GM19238 (cell line): ENCODE data around the gene RBPJL.

Experiments used
- DNase-seq: peaks from one replicate; pipeline ENCODE4 v3.0.0; 2011; ENCODE audit warnings: low spot score; ENCODE audit not compliant: insufficient read length

The RBPJL gene

DNA sequence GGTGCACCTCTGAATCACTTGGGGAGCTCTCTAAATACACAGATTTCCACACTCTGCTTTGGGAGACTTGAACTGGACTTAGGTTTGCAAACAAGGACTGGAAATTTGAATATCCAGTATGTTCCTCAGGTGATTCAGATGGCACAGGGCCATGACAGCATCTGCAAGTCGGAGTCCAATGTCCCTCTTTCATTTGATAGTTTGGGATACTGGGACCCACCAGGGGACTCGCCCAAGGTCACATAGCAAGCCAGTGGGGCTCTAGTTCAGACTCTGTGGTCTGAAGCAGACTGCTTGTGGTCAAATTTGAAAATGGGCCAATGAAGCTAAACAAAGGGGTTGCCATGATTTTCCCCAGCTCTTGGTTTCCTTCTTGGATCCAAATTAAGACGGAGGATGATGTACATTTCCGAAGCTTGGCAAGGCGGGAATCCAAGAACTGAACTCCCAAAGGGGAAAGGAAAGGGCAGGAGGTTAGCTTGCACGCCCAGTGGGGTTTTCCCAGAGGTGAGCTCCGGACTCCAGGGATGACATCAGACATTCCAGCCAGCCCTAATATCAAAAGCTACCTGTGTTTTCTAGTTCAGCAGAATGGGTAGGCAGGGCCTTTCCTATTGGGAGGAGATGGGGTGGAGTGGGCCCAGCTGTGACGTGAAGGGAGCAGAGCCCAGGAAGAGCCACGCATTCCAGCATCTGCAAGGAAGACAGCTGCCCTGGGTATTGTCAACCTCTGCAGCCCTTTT, 52.9 kb downstream of the RBPJL start:
- DNase-seq, result no peak

DNA sequence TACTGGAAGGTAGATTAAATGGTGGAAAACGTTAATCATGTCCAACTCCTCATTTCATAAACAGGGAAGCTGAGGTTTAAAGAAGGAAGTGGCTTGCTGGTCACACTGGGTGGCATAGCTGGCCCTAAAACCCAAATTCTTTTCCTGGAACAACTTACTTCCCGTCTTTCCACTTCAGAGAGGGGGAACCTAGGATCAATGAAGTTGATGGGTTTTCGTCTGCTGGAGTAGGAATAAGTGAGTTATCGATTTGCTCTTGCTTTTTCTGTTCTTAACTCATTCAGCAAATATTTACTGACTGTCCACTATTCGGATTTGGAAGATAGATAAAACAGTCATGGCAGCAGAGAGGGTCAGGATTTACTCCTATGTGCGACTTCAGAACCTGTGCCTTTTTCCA, 55.2 kb downstream of the RBPJL start:
- no peak for DNase-seq

DNA sequence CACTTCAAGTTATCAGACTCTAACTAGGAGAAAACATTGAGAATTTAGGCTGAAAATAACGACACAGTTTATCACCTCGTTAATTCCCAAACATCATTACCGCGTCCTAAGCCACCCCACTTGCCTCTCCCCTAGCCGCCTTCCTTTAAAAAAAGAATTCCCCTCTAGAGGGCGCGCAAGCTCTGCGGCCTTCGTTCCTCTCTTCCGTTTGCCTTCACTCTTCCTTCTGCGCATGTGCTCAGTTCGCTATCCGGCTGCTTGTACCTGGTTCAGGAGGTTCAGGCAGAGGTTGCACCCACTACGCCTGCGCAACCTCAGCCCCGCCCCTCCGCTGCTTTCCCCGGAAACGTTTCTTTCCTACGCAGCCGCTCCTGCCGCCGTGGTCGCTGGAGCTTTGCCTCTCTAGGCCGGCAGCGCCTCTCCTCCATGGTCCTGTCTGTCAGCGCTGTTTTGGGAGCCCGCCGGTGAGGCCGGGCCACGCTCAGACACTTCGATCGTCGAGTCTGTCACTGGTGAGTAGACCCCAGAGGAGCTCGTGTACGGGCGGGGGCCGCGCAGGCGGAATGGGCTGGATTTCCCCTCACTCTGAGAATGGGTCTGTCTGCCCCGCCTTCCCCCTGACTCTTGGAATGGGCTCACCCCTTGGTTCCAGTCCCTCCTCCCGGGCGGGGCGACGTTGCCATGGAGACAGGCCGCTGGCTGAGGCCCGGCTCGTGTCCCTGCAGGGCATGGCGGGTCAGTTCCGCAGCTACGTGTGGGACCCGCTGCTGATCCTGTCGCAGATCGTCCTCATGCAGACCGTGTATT, 56.4 kb downstream of the RBPJL start, which contains the start of gene SYS1:
TSS of gene SYS1 (plus strand) at position 353 of the 807 bp plus-strand sequence. CDS start at position 729, 376 bp downstream.
- DNase-seq, result peak; percentile 87

DNA sequence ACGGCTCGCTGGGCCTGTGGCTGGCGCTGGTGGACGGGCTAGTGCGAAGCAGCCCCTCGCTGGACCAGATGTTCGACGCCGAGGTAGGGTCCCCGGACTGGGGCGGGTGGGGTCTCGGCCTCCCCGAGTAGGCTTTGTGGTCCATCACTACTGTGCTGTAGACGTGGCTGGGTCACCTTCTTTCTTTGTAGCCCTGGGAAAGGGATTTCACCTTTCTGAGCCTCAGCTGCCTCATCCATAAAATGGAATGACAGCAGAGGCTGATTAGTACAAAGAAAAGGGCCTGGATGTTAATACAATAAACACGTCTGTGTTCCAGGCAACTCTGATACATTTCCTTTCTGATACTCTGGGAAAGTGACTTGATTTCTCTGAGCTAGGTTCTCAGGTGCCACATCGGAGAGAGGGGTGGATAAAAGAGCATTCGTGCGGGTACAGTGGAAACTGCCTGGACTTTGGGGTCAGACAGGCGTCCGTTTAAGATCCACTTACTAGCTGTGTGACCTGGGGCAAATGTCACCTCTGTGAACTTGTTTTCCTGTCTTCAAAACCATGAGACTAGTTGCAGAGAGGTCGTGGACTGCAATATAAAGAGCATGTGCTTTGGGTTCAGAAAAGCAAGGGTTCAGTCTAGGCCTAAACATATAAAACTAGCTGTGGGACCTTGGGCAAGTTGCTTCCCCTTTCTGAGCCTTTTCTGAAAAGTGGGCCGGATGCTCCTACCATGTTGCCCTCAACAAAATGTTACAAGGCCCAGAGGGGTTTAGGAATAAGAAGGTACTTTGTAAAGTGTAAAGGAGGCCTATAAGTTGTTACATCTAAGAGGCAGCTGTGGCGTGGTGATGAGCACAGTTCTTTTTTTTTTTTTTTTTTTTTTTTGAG, 57.2 kb downstream of the RBPJL start:
- DNase-seq, result no peak

DNA sequence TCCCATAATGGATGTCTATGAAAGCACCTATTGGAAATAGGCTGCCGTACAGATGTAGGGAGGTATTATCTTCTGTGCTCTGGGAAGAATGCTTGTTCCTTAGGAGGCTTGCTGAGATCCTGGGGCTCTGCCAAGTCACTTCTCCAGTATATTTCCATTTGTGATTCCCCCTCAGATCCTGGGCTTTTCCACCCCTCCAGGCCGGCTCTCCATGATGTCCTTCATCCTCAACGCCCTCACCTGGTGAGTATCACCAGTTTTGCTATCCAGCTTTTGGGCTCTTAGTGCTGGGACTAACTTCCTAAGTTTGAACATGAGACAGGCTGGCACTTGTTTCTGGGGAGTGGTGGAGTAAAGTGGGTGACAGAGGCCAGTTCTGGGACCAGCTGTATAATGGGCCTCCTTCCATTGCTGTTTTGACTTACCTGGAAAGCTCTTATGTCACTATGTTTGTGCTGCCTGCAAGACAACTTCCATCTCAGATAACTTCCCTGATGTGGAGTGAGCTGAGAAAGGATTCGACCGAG, 58.9 kb downstream of the RBPJL start:
- DNase-seq, result no peak

DNA sequence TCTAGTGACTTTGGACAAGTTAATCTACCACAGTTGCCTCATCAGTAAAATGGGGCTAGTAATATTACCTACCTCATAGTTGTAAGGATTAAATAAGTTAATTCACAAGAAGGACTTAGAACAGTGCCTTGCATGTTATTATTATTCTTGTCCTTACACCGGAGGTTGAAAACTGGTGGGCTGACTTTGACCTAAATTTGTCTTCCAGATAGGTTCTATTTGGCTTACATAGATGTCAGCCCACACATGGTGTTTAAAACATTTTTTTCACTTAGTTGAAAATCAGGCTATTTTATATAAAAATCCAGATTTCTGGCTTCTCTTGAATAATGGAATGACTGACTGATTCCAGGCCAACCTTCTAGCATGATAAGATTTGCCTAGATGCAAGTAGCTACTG, 59.6 kb downstream of the RBPJL start:
- DNase-seq, result no peak

DNA sequence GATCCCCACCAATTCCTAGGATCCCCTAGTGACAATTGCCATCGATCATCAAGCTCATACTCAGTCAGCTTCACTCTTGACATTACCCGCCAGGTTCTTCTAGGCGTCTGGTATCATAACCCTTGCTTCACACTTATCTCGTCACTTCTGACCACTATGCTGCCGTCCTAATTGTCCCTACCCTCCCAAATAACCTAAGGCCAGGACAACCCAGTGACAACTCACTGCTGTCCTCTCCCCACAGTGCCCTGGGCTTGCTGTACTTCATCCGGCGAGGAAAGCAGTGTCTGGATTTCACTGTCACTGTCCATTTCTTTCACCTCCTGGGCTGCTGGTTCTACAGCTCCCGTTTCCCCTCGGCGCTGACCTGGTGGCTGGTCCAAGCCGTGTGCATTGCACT, 60.0 kb downstream of the RBPJL start:
- DNase-seq, result no peak

DNA sequence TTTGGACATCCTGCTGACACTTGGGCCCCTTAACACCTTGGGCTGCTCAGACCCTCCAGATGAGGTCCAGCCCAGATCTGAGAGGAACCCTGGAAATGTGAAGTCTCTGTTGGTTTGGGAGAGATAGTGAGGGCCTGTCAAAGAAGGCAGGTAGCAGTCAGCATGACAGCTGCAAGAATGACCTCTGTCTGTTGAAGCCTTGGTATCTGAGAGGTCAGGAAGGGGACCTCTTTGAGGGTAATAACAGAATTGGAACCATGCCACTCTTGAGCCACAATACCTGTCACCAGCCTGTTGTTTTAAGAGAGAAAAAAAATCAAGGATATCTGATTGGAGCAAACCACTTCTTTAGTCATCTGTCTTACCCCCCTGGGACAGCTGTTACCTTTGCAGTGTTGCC, 60.5 kb downstream of the RBPJL start:
- no peak for DNase-seq
